CD4-positive, alpha-beta memory T cell (primary cell): ENCODE data around the gene RPL12. TPM values are rescaled to one million over a fixed set of nuclear protein-coding genes. Genes with fewer than 3 reads are reported as not detected.

Source experiments
- CTCF ChIA-PET: fragments of 350-600 bp; sonication (Branson Sonifier 250); formaldehyde crosslinking; loops from one replicate; lab custom pipeline; 2021; ENCODE audit warnings: inconsistent platforms; ENCODE audit not compliant: partially characterized antibody; lab: Charles Lee
- POLR2A ChIA-PET: fragments of 350-600 bp; sonication (Branson Sonifier 250); formaldehyde crosslinking; loops from one replicate; lab custom pipeline; 2021; ENCODE audit not compliant: partially characterized antibody; lab: Charles Lee
- DNase-seq, 5 donors: peaks; one replicate each; pipeline versions ENCODE4 v3.0.0 to v3.0.0-alpha.2; 2020 to 2022; ENCODE audit warnings: mixed read lengths in 1 of 5
- H3K27ac ChIP-seq: one replicate; pipeline ENCODE4 v1.7.0; 2013; ENCODE audit warnings: low read depth, low read length
- H3K27me3 ChIP-seq: 2 replicates; pipeline ENCODE4 v1.7.0; 2013; ENCODE audit warnings: mild to moderate bottlenecking, low read length, moderate library complexity; ENCODE audit not compliant: insufficient read depth
- H3K36me3 ChIP-seq: 2 replicates; pipeline ENCODE4 v1.7.0; 2013; ENCODE audit warnings: mild to moderate bottlenecking, low read length, moderate library complexity; ENCODE audit not compliant: insufficient read depth
- H3K4me1 ChIP-seq: 2 replicates; pipeline ENCODE4 v1.7.0; 2013; ENCODE audit warnings: mild to moderate bottlenecking, low read length, moderate library complexity; ENCODE audit not compliant: insufficient read depth
- H3K4me3 ChIP-seq, 2 donors: one replicate each; pipeline ENCODE4 v1.7.0; 2013; ENCODE audit warnings: low read length in 2 of 2, mild to moderate bottlenecking in 1 of 2
- H3K9me3 ChIP-seq, 2 donors: one replicate each; pipeline ENCODE4 v1.7.0; 2013; ENCODE audit warnings: low read length in 2 of 2, control low read depth in 1 of 2; ENCODE audit not compliant: control insufficient read depth in 1 of 2
- H3K27ac Mint-ChIP-seq, 7 donors: one replicate each; pipeline ENCODE4 v1.8.0; 2020 to 2021; ENCODE audit warnings: mixed read lengths in 7 of 7, mild to moderate bottlenecking in 6 of 7, inconsistent platforms in 3 of 7, moderate library complexity in 3 of 7
- H3K27me3 Mint-ChIP-seq, 2 donors: one replicate each; pipeline ENCODE4 v1.8.0; 2020 to 2021; ENCODE audit warnings: mixed read lengths in 2 of 2
- H3K36me3 Mint-ChIP-seq, 2 donors: one replicate each; pipeline ENCODE4 v1.8.0; 2020 to 2021; ENCODE audit warnings: mixed read lengths in 2 of 2, inconsistent platforms in 1 of 2, mild to moderate bottlenecking in 1 of 2
- H3K4me1 Mint-ChIP-seq, 4 donors: one replicate each; pipeline ENCODE4 v1.8.0; 2020 to 2021; ENCODE audit warnings: mixed read lengths in 4 of 4, mild to moderate bottlenecking in 1 of 4
- H3K4me3 Mint-ChIP-seq, 8 donors: one replicate each; pipeline ENCODE4 v1.8.0; 2020 to 2021; ENCODE audit warnings: mixed read lengths in 8 of 8, mild to moderate bottlenecking in 7 of 8, moderate library complexity in 6 of 8, inconsistent platforms in 3 of 8
- H3K9me3 Mint-ChIP-seq, 8 donors: one replicate each; pipeline ENCODE4 v1.8.0; 2020 to 2021; ENCODE audit warnings: mixed read lengths in 8 of 8, mild to moderate bottlenecking in 5 of 8, inconsistent platforms in 3 of 8, moderate library complexity in 1 of 8
- intact Hi-C: fragments of 100-400 bp; cut with micrococcal nuclease; formaldehyde crosslinking; loops from one replicate; pipeline ENCODE4 v1.15.1; 2023
- polyA plus RNA-seq, 2 donors: library from polyadenylated mRNA; unstranded; fragments of 300-500 nt; fragmentation: Illumina TruSeq; gene quantifications; one replicate each; pipeline ENCODE4 v1.2.3, GENCODE V29; 2021
- total RNA-seq, 2 experiments: library from RNA; stranded (reverse); gene quantifications; one replicate each; pipeline ENCODE4 v1.2.3, GENCODE V29; 2021

Gene RPL12
- total and polyA plus RNA-seq, 4 experiments from 2014 or later: 1,304 to 1,786 (median 1,643) TPM

DNA sequence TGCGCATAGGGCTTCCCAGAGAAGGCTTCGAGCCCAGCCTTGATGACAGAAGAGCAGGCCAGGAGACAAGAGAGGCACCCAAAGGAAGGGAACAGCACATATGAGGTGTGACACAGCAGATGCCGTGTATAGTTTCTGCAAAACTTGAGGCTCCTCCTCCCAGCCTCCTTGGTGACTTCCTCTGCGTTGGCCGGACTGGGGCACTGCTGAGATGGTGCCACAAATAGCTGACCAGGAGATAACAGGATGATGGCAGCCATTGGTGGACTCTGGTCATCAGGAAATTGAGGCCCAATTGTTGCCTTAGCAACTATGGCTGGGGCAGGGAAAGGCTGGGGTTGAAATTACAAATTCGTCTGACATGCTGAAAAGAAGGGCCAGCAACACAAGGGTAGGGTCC, 31.9 kb downstream of the RPL12 start:
- Mint-ChIP-seq H3K4me1 (peaks cover 9 to 23% (median 15%) of the 10 kb centered on the region in 4 donors), H3K36me3 (peaks cover 0 to 4% of the 10 kb centered on the region in 2 donors), H3K27me3 (peaks cover 7 to 17% of the 10 kb centered on the region in 2 donors), H3K9me3 (peaks cover 0 to 2% (median 0%) of the 10 kb centered on the region in 8 donors), H3K27ac (no peak overlapping the region), H3K4me3 (no peak overlapping the region)
- Histone ChIP-seq H3K9me3 (no peaks in the 10 kb centered on the region), H3K27ac (no peak overlapping the region), H3K27me3 (no peaks in the 10 kb centered on the region), H3K4me1 (peaks cover 19% of the 10 kb centered on the region), H3K36me3 (no peaks in the 10 kb centered on the region), H3K4me3 (no peak overlapping the region)
- ChIA-PET POLR2A (interaction anchor here (5.9 kb wide), 1 partner anchor 31 kb away, joined by 30 read pairs; the partner anchor contains the start of genes LRSAM1 and RPL12), CTCF (no interaction called here)
- intact Hi-C loops: no loop called here
- no peak for DNase-seq

DNA sequence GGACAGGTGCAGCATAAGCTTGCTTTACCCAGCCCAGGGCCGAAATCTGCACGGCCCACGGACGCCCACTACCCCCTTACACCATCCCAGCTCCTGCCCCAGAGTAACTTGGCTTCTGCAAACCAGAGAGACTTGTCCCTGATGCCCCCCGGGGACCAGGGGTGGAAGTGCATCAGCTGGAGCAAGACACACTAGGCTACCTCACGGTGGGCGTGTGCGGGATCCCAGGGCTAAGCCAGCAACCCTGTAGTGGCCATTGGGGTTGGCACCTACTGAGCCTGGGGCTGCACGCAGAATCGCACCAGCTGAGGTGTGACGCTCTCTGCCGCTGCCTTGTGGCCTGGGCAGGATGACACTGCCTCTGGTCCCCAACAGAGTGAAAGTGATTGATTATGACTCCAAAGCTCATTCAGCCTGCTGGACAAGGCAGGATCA, 33.2 kb downstream of the RPL12 start:
- H3K9me3 Mint-ChIP-seq: peaks cover 0 to 3% (median 0%) of the 10 kb centered on the region in 8 donors
- ChIA-PET CTCF (interaction anchor here (0.6 to 1.3 kb wide), 3 partner anchors 11 to 204 kb away, joined by 3 to 4 read pairs (median 3); no protein-coding TSS in a partner anchor), POLR2A (interaction anchor here (0.6 to 5.9 kb wide), 2 partner anchors 33 to 130 kb away, joined by 3 to 30 read pairs; partner anchors contain the start of genes LRSAM1 and RPL12)
- no peaks in the 10 kb centered on the region for H3K9me3 ChIP-seq
- H3K4me1 ChIP-seq: peaks cover 13% of the 10 kb centered on the region
- H3K27me3 Mint-ChIP-seq: peaks cover 13 to 23% of the 10 kb centered on the region in 2 donors
- no peak overlapping the region for H3K27ac ChIP-seq
- no peaks in the 10 kb centered on the region for H3K36me3 ChIP-seq
- no peaks in the 10 kb centered on the region for H3K36me3 Mint-ChIP-seq
- DNase-seq: peak in 2 of 5 donors; percentile 39
- H3K4me3 Mint-ChIP-seq: peak overlapping the region in 2 of 8 donors; percentile 25 to 59
- peaks cover 5 to 10% (median 7%) of the 10 kb centered on the region in 4 donors for H3K4me1 Mint-ChIP-seq
- intact Hi-C loops: loop anchor here (1.0 kb wide), 1 partner anchor 204 kb away; no protein-coding TSS in a partner anchor
- no peak overlapping the region for H3K27ac Mint-ChIP-seq
- H3K27me3 ChIP-seq: no peaks in the 10 kb centered on the region
- H3K4me3 ChIP-seq: no peak overlapping the region

DNA sequence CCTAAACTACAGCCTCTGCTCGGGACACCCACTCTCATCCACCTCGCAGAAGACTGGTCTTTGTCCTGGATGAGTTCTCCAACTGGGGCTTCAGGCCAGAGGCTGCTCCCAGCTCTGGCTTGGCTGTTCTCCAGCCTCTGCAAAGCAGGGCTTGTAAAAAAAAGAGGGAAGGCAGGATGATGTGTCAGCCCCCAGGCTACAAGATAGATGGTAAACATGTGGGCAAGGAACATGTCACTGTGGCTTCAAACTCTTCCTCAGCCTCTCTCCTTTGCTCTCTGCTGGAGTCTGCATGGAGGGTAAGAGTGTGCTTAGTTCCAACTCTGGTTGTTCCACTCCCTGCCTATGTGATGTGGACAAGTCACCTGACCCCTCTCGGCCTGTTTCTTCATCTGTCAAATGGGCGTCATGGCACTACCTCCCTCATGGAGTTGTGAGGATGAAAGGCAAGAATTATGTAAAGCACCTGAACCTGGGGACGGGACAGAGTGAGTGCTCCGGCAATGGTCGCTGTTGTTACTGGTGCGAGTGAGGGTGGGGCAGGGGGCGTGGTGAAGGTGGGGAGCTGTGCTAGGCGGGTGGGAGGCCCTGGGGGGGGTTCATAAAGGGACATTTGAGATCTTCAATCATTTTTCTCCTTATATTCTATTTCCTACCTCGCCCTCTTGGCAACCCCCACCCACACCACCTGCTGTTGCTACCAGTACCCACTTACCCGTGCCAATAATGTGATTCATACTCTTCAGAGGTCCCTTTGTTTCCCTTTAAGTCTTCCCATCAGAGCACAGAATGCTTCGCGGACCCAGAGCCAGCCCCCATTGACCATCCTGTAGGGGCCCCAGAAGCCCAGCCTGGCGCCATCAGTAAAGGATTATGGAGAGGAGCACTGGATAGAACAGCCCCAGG, 33.8 kb downstream of the RPL12 start:
- no peak overlapping the region for H3K4me3 ChIP-seq
- no peaks in the 10 kb centered on the region for H3K36me3 ChIP-seq
- H3K27me3 ChIP-seq: no peaks in the 10 kb centered on the region
- Mint-ChIP-seq H3K4me3 (no peak overlapping the region), H3K27ac (no peak overlapping the region), H3K36me3 (no peaks in the 10 kb centered on the region), H3K4me1 (peaks cover 2 to 5% (median 3%) of the 10 kb centered on the region in 4 donors), H3K27me3 (peaks cover 13 to 23% of the 10 kb centered on the region in 2 donors), H3K9me3 (peaks cover 0 to 3% (median 0%) of the 10 kb centered on the region in 8 donors)
- intact Hi-C loops: loop anchor here (1.0 kb wide), 1 partner anchor 203 kb away; no protein-coding TSS in a partner anchor
- CTCF ChIA-PET: interaction anchor here (0.6 to 1.3 kb wide), 3 partner anchors 10 to 203 kb away, joined by 3 to 4 read pairs (median 3); no protein-coding TSS in a partner anchor
- no peak overlapping the region for H3K27ac ChIP-seq
- POLR2A ChIA-PET: interaction anchor here (0.6 to 5.9 kb wide), 2 partner anchors 33 to 129 kb away, joined by 3 to 30 read pairs; partner anchors contain the start of genes LRSAM1 and RPL12
- no peaks in the 10 kb centered on the region for H3K9me3 ChIP-seq
- H3K4me1 ChIP-seq: peaks cover 6% of the 10 kb centered on the region
- DNase-seq: no peak

DNA sequence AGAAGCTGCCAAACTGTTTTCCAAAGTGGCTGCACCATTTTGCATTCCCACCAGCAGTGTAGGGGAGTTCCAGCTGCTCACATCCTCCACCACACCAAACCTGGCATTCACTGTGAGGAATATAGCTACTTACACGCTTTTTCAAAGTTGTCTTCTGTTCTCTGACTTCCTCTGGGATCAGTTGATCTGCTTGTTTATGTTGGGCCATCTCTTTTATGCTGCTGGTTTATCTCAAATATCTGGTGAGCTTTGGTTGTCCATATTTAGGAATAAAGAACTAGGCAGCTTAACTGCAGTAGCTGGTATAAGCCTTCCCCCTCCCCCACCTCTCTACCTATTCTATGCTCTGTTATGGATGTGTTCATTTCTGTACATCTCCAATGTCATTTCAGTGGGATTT, 35.5 kb downstream of the RPL12 start:
- CTCF ChIA-PET: no interaction called here

DNA sequence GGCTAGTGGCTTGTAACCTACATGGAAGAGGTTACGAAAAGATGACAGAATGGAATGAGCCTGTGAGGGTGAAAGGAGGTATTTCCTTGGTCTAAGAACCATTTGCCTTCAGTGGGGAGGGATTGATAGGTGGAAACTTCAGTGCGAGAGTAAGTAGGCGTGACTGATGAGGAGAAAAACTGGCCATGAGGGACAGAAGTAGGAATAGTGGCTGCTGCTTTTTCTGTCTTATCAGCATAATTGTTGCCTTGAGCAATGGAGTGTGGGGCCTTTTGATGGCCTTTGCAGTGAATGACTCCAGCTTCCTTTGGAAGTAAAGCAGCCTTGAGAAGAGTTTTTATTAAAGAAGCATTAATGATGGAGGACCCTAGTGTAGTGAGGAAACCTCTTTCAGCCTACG, 36.1 kb downstream of the RPL12 start:
- Histone ChIP-seq H3K36me3 (no peaks in the 10 kb centered on the region), H3K4me3 (no peak overlapping the region), H3K4me1 (peaks cover 4% of the 10 kb centered on the region), H3K27ac (no peak overlapping the region), H3K9me3 (no peaks in the 10 kb centered on the region), H3K27me3 (no peaks in the 10 kb centered on the region)
- peaks cover 0 to 3% (median 0%) of the 10 kb centered on the region in 8 donors for H3K9me3 Mint-ChIP-seq
- no peak for DNase-seq
- intact Hi-C loops: no loop called here
- no peaks in the 10 kb centered on the region for H3K36me3 Mint-ChIP-seq
- CTCF ChIA-PET: no interaction called here
- no peak overlapping the region for H3K4me3 Mint-ChIP-seq
- POLR2A ChIA-PET: no interaction called here
- peaks cover 13 to 29% of the 10 kb centered on the region in 2 donors for H3K27me3 Mint-ChIP-seq
- no peak overlapping the region for H3K27ac Mint-ChIP-seq
- H3K4me1 Mint-ChIP-seq: peaks cover 0 to 5% (median 3%) of the 10 kb centered on the region in 4 donors

More for the DNA sequence above, 35.5 kb downstream of the RPL12 start:
- peaks cover 4% of the 10 kb centered on the region for H3K4me1 ChIP-seq
- H3K27me3 Mint-ChIP-seq: peaks cover 13 to 29% of the 10 kb centered on the region in 2 donors
- POLR2A ChIA-PET: no interaction called here
- no peaks in the 10 kb centered on the region for H3K36me3 ChIP-seq
- peaks cover 0 to 5% (median 3%) of the 10 kb centered on the region in 4 donors for H3K4me1 Mint-ChIP-seq
- no peaks in the 10 kb centered on the region for H3K9me3 ChIP-seq
- no peak overlapping the region for H3K4me3 Mint-ChIP-seq
- H3K4me3 ChIP-seq: no peak overlapping the region
- peak overlapping the region in 1 of 7 donors; percentile 15 for H3K27ac Mint-ChIP-seq
- no peak overlapping the region for H3K27ac ChIP-seq
- no peaks in the 10 kb centered on the region for H3K27me3 ChIP-seq
- no peak for DNase-seq
- intact Hi-C loops: no loop called here
- peaks cover 0 to 3% (median 0%) of the 10 kb centered on the region in 8 donors for H3K9me3 Mint-ChIP-seq
- H3K36me3 Mint-ChIP-seq: no peaks in the 10 kb centered on the region

DNA sequence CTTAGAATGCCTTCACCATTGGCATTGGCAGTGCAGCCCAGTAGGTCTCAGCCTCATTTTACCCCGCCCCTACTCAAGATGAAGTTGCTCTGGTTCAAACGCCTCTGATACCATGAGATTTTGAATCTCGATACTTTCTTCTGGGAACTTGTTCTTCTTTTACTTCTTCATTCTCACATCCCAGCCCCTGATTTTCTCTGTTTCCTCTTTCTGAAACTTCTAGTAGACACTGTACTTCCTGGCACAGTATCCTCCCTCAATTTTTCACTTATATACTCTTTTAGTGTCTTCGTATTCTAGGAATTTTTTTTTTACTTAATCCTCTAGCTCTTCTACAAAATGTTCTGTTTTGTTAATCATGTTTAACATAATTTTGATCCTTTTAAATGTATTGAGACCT, 40.1 kb downstream of the RPL12 start:
- no peaks in the 10 kb centered on the region for H3K4me1 Mint-ChIP-seq
- H3K4me3 ChIP-seq: no peak overlapping the region
- CTCF ChIA-PET: no interaction called here
- DNase-seq: no peak
- intact Hi-C loops: no loop called here
- no peaks in the 10 kb centered on the region for H3K4me1 ChIP-seq
- H3K27ac Mint-ChIP-seq: no peak overlapping the region
- H3K27me3 ChIP-seq: no peaks in the 10 kb centered on the region
- peaks cover 0 to 3% (median 0%) of the 10 kb centered on the region in 8 donors for H3K9me3 Mint-ChIP-seq
- no peak overlapping the region for H3K4me3 Mint-ChIP-seq
- POLR2A ChIA-PET: no interaction called here
- H3K36me3 Mint-ChIP-seq: no peaks in the 10 kb centered on the region
- H3K9me3 ChIP-seq: no peaks in the 10 kb centered on the region
- peaks cover 14 to 35% of the 10 kb centered on the region in 2 donors for H3K27me3 Mint-ChIP-seq
- no peak overlapping the region for H3K27ac ChIP-seq
- H3K36me3 ChIP-seq: no peaks in the 10 kb centered on the region

DNA sequence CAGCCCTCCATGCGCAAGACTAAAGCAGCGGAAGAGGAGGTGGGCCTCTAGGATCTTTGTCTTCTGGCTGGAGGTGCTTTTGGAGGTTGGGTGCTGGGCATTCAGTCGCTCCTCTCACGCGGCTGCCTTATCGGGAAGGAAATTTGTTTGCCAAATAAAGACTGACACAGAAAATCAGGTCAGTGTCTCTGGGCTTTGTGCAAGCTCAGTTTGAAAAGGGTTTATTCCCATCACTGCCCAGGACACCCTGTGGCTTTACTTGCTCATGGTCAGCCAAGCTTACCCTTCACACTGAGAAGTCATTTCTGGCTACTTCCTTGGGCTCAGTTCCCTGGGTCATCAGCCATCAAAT, 43.7 kb downstream of the RPL12 start:
- no peak for DNase-seq
- H3K27me3 ChIP-seq: no peaks in the 10 kb centered on the region
- H3K36me3 ChIP-seq: no peaks in the 10 kb centered on the region
- Mint-ChIP-seq H3K27ac (no peak overlapping the region), H3K36me3 (no peaks in the 10 kb centered on the region), H3K27me3 (peaks cover 4 to 17% of the 10 kb centered on the region in 2 donors), H3K4me1 (no peaks in the 10 kb centered on the region), H3K4me3 (no peak overlapping the region), H3K9me3 (no peaks in the 10 kb centered on the region)
- CTCF ChIA-PET: interaction anchor here (0.7 kb wide), 1 partner anchor 10 kb away, joined by 3 read pairs; no protein-coding TSS in a partner anchor
- H3K4me1 ChIP-seq: no peaks in the 10 kb centered on the region
- H3K4me3 ChIP-seq: no peak overlapping the region
- intact Hi-C loops: no loop called here
- H3K27ac ChIP-seq: no peak overlapping the region
- POLR2A ChIA-PET: no interaction called here
- H3K9me3 ChIP-seq: no peaks in the 10 kb centered on the region
